HEK293 (cell line): Measurements from ENCODE around the gene VSTM2L.

Experiments
- GFI1B ChIP-seq: fragments of 450-650 bp; formaldehyde crosslinking; IDR thresholded peaks from 2 replicates; pipeline ENCODE4 v1.5.1; 2016; ENCODE audit warnings: missing biosample characterization, missing genetic modification characterization
- ZNF311 ChIP-seq: fragments of 450-650 bp; formaldehyde crosslinking; IDR thresholded peaks from 2 replicates; pipeline ENCODE4 v1.5.1; 2017; ENCODE audit warnings: missing biosample characterization, missing genetic modification characterization, borderline replicate concordance
- ZNF350 ChIP-seq: fragments of 450-650 bp; formaldehyde crosslinking; IDR thresholded peaks from 2 replicates; pipeline ENCODE4 v1.5.0; 2017; ENCODE audit warnings: missing biosample characterization, mild to moderate bottlenecking, missing genetic modification characterization
- ZNF48 ChIP-seq: fragments of 450-650 bp; formaldehyde crosslinking; IDR thresholded peaks from 2 replicates; pipeline ENCODE4 v1.5.1; 2016; ENCODE audit warnings: missing biosample characterization, missing genetic modification characterization
- ZNF660 ChIP-seq: fragments of 450-650 bp; IDR thresholded peaks from 2 replicates; pipeline ENCODE4 v1.5.1; 2018; ENCODE audit warnings: missing biosample characterization, mild to moderate bottlenecking, missing genetic modification characterization
- ZNF768 ChIP-seq: fragments of 450-650 bp; formaldehyde crosslinking; IDR thresholded peaks from 2 replicates; pipeline ENCODE4 v1.5.1; 2018; ENCODE audit warnings: missing biosample characterization, mild to moderate bottlenecking, missing genetic modification characterization
- TF ChIP-seq, protein P1 (sequence below): fragments of 450-650 bp; formaldehyde crosslinking; IDR thresholded peaks from 2 replicates; pipeline ENCODE4 v1.5.1; 2016; ENCODE audit warnings: missing biosample characterization, missing genetic modification characterization
- TF ChIP-seq, protein P2 (sequence below): fragments of 450-650 bp; formaldehyde crosslinking; IDR thresholded peaks from 2 replicates; pipeline ENCODE4 v1.5.1; 2016; ENCODE audit warnings: missing biosample characterization, missing genetic modification characterization

DNA sequence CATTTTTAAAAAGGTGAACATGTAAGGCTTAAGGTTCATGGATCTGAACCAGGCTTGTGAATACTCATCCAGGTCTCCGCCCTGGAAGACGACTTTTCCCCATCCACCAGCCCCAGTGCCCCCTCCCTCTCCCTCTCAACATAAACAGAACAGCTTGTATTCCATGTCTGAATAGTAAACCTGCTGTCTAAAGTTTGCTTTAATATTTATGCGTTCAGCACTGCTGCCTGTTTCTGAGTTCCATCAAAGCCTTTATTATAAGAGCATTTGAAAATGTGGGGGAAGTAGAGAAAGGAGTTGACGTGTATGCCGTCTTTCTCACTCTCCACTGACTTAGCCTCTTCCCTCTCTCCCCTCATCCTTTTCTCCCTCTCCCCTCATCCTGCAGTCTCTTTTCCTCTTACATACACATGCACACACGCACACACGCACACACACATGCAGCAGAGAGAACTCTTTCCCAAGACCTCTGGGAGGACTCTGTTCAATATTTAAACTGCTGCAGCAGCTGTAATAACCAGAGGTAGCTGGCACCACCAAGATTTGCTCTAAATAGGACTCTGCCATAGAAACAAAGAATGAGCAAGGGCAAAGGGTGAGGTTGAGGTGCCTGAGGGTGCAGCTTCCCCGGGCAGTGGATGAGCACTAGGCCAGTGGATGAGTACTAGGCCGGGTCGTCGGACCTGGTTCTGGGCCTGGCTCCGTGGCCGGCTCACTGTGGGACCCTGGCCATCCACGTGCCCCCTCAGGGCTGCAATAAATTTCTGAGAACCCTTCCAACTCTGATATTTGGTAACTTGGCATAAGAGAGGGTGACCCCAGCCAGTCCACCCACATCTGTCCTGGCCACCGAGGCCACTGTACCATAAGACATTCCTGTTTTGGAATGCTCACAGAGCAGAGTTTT, 35.4 kb upstream of the VSTM2L start:
- TF ChIP-seq, protein P1, sequence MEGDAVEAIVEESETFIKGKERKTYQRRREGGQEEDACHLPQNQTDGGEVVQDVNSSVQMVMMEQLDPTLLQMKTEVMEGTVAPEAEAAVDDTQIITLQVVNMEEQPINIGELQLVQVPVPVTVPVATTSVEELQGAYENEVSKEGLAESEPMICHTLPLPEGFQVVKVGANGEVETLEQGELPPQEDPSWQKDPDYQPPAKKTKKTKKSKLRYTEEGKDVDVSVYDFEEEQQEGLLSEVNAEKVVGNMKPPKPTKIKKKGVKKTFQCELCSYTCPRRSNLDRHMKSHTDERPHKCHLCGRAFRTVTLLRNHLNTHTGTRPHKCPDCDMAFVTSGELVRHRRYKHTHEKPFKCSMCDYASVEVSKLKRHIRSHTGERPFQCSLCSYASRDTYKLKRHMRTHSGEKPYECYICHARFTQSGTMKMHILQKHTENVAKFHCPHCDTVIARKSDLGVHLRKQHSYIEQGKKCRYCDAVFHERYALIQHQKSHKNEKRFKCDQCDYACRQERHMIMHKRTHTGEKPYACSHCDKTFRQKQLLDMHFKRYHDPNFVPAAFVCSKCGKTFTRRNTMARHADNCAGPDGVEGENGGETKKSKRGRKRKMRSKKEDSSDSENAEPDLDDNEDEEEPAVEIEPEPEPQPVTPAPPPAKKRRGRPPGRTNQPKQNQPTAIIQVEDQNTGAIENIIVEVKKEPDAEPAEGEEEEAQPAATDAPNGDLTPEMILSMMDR, result no peak
- TF ChIP-seq ZNF350 (tag by site-specific recombination) (no peak), ZNF660 (tag by site-specific recombination) (no peak), GFI1B (tag by site-specific recombination) (no peak), ZNF48 (tag by site-specific recombination) (no peak), ZNF768 (tag by site-specific recombination) (no peak), ZNF311 (tag by site-specific recombination) (no peak)
- TF ChIP-seq, protein P2, sequence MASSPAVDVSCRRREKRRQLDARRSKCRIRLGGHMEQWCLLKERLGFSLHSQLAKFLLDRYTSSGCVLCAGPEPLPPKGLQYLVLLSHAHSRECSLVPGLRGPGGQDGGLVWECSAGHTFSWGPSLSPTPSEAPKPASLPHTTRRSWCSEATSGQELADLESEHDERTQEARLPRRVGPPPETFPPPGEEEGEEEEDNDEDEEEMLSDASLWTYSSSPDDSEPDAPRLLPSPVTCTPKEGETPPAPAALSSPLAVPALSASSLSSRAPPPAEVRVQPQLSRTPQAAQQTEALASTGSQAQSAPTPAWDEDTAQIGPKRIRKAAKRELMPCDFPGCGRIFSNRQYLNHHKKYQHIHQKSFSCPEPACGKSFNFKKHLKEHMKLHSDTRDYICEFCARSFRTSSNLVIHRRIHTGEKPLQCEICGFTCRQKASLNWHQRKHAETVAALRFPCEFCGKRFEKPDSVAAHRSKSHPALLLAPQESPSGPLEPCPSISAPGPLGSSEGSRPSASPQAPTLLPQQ (tag by site-specific recombination), result no peak
